G401 (cell line): Measurements from ENCODE around the gene HTR3B. TPM values are rescaled to one million over a fixed set of nuclear protein-coding genes. Genes with fewer than 3 reads are reported as not detected.

Experiments used
- DNase-seq: peaks from one replicate; pipeline ENCODE4 v3.0.0-alpha.2; 2015; ENCODE audit warnings: low spot score
- in situ Hi-C: cut with HindIII; loops from 2 replicates; pipeline ENCODE4 v1.10.0; 2016; ENCODE audit warnings: low sequenced_read_pairs, mixed read lengths
- total RNA-seq: library from RNA; depleted of rRNA; stranded (reverse); fragments of >200 nt; shearing (Covaris generic); gene quantifications from 2 replicates; pipeline ENCODE4 v1.2.3, GENCODE V29; 2014; rRNA removed

The HTR3B gene
- total RNA-seq, 1 experiment from 2014 or later, result not detected

GRCh38 chr11:113980785-113981184, 76.2 kb downstream of the HTR3B start:
- in situ Hi-C loops, result no loop called here
- no peak for DNase-seq

- DNase-seq, result no peak
- in situ Hi-C loops, result no loop called here
These were observed 77.7 kb downstream of the HTR3B start for GRCh38 chr11:113982306-113982705.

GRCh38 chr11:113984781-113985180, 80.2 kb downstream of the HTR3B start:
- no peak for DNase-seq
- in situ Hi-C loops, result no loop called here

- in situ Hi-C loops, result no loop called here
These were observed 81.3 kb downstream of the HTR3B start for GRCh38 chr11:113985906-113986305.

GRCh38 chr11:113986351-113987140, 82.0 kb downstream of the HTR3B start:
- in situ Hi-C loops, result no loop called here
- DNase-seq, result no peak

More at GRCh38 chr11:113985906-113986305, 81.3 kb downstream of the HTR3B start:
- DNase-seq, result no peak

- no peak for DNase-seq
- in situ Hi-C loops, result no loop called here
These were observed 84.8 kb downstream of the HTR3B start for GRCh38 chr11:113989381-113989780.

- DNase-seq, result no peak
- in situ Hi-C loops, result no loop called here
These were observed 85.3 kb downstream of the HTR3B start for GRCh38 chr11:113989916-113990315.

- in situ Hi-C loops, result no loop called here
- no peak for DNase-seq
These were observed 86.6 kb downstream of the HTR3B start for GRCh38 chr11:113991170-113991569.

GRCh38 chr11:113991718-113992458, 87.3 kb downstream of the HTR3B start:
- in situ Hi-C loops, result no loop called here
- DNase-seq, result peak; percentile 21

- no peak for DNase-seq
These were observed 88.0 kb downstream of the HTR3B start for GRCh38 chr11:113992459-113993110.

GRCh38 chr11:113994077-113994954, 89.7 kb downstream of the HTR3B start:
- in situ Hi-C loops, result no loop called here
- peak; percentile 32 for DNase-seq

More at GRCh38 chr11:113992459-113993110, 88.0 kb downstream of the HTR3B start:
- in situ Hi-C loops, result no loop called here

Other genes with a start within 250 kb of the HTR3B start
- gene TMPRSS5, start 198.5 kb upstream of the HTR3B start, total RNA-seq, result not detected in 2 replicates
- gene ZW10, start 131.1 kb upstream of the HTR3B start, total RNA-seq, result 22.9 and 29.4 TPM in 2 replicates
- not detected in 2 replicates for gene CLDN25, start 125.0 kb upstream of the HTR3B start, total RNA-seq
- 37.8 and 40.4 TPM in 2 replicates for gene USP28, start 29.2 kb upstream of the HTR3B start, total RNA-seq
- not detected in 2 replicates for gene HTR3A, start 70.3 kb downstream of the HTR3B start, total RNA-seq
- not detected in 2 replicates for gene ZBTB16, start 154.9 kb downstream of the HTR3B start, total RNA-seq